GM12891 (cell line): Measurements from ENCODE around the gene LYPD6.

Experiments
- DNase-seq: peaks from one replicate; pipeline ENCODE4 v3.0.0; 2011; ENCODE audit warnings: low spot score; ENCODE audit not compliant: insufficient read length
- FAIRE-seq: peaks from 2 replicates; lab custom pipeline; 2011; peaks lifted over from hg19 to GRCh38; lab: Jason Lieb, UNC
- PAX5 ChIP-seq: IDR thresholded peaks from 2 replicates; pipeline ENCODE4 v1.6.1; 2011; ENCODE audit warnings: low read length, moderate library complexity, mild to moderate bottlenecking; ENCODE audit not compliant: insufficient read depth, severe bottlenecking
- POLR2A ChIP-seq: IDR thresholded peaks from 2 replicates; pipeline ENCODE4 v1.6.1; 2011; ENCODE audit warnings: low read depth, low read length, control low read depth
- POLR2AphosphoS5 ChIP-seq: IDR thresholded peaks from 2 replicates; pipeline ENCODE4 v1.6.1; 2011; ENCODE audit warnings: low read depth, low read length, control low read depth
- POU2F2 ChIP-seq: IDR thresholded peaks from 2 replicates; pipeline ENCODE4 v1.6.1; 2011; ENCODE audit warnings: low read depth, mild to moderate bottlenecking, control low read depth, low read length, moderate library complexity
- SPI1 ChIP-seq: IDR thresholded peaks from 2 replicates; pipeline ENCODE4 v1.6.1; 2011; ENCODE audit warnings: low read depth, low read length, control low read depth
- TAF1 ChIP-seq: IDR thresholded peaks from 2 replicates; pipeline ENCODE4 v1.6.1; 2011; ENCODE audit warnings: low read depth, low read length, control low read depth

The LYPD6 gene

GRCh38 chr2:149370061-149370775 is 39.8 kb downstream of the LYPD6 start:
- TF ChIP-seq SPI1: no peak
- no peak for FAIRE-seq
- DNase-seq: no peak

GRCh38 chr2:149371476-149371875 is 41.1 kb downstream of the LYPD6 start:
- no peak for DNase-seq
- no peak for FAIRE-seq
- TF ChIP-seq POLR2AphosphoS5 (no peak), SPI1 (no peak), POU2F2 (no peak), PAX5 (no peak), TAF1 (no peak)

- no peak for FAIRE-seq
- TF ChIP-seq PAX5: no peak
- TF ChIP-seq POLR2A: no peak
- TF ChIP-seq SPI1: no peak
- TF ChIP-seq POLR2AphosphoS5: no peak
- no peak for TF ChIP-seq POU2F2
- TF ChIP-seq TAF1: no peak
- DNase-seq: no peak
These were observed 45.5 kb downstream of the LYPD6 start for GRCh38 chr2:149375801-149376361.

- TF ChIP-seq SPI1 (no peak), POLR2A (no peak), TAF1 (no peak), PAX5 (no peak), POLR2AphosphoS5 (no peak), POU2F2 (no peak)
- FAIRE-seq (no peak), DNase-seq (no peak)
These were observed 49.8 kb downstream of the LYPD6 start for GRCh38 chr2:149380205-149380604.

GRCh38 chr2:149383340-149383739 is 53.0 kb downstream of the LYPD6 start:
- TF ChIP-seq SPI1: no peak
- no peak for FAIRE-seq
- DNase-seq: no peak

GRCh38 chr2:149385350-149385749 is 55.0 kb downstream of the LYPD6 start:
- FAIRE-seq (no peak), DNase-seq (no peak)
- no peak for TF ChIP-seq PAX5
- TF ChIP-seq SPI1: no peak
- no peak for TF ChIP-seq POLR2AphosphoS5
- TF ChIP-seq POLR2A: no peak

- DNase-seq (no peak), FAIRE-seq (no peak)
- no peak for TF ChIP-seq PAX5
- TF ChIP-seq POLR2A: no peak
- no peak for TF ChIP-seq POU2F2
- TF ChIP-seq SPI1: no peak
- no peak for TF ChIP-seq TAF1
- TF ChIP-seq POLR2AphosphoS5: no peak
These were observed 57.0 kb downstream of the LYPD6 start for GRCh38 chr2:149387411-149387810.

GRCh38 chr2:149388120-149388816 is 57.9 kb downstream of the LYPD6 start:
- TF ChIP-seq SPI1 (no peak), POLR2AphosphoS5 (no peak), TAF1 (no peak)
- no peak for FAIRE-seq
- no peak for DNase-seq

GRCh38 chr2:149389506-149390167 is 59.2 kb downstream of the LYPD6 start:
- TF ChIP-seq TAF1: no peak
- TF ChIP-seq POU2F2: no peak
- no peak for TF ChIP-seq SPI1
- no peak for TF ChIP-seq POLR2A
- TF ChIP-seq POLR2AphosphoS5: no peak
- no peak for TF ChIP-seq PAX5
- no peak for FAIRE-seq
- DNase-seq: no peak

GRCh38 chr2:149393614-149394013 is 63.2 kb downstream of the LYPD6 start:
- no peak for FAIRE-seq
- DNase-seq: no peak
- TF ChIP-seq SPI1: no peak
- no peak for TF ChIP-seq POLR2AphosphoS5
- TF ChIP-seq TAF1: no peak
- no peak for TF ChIP-seq POLR2A
- TF ChIP-seq POU2F2: no peak
- no peak for TF ChIP-seq PAX5
